Stimulated activated CD4-positive, alpha-beta T cell treated with anti-CD3 and anti-CD28 coated beads, Interleukin-4, amount 100 ng/mL, for 4 hours (primary cell): Measurements from ENCODE around the gene PLXNB1.
A peak's percentile ranks its signal among the peaks of the same experiment; 100 is the strongest.

ENCODE experiments used
- DNase-seq, 2 experiments: peaks; one replicate each; pipeline ENCODE4 v3.0.0-alpha.2; 2020

PLXNB1 gene

DNA sequence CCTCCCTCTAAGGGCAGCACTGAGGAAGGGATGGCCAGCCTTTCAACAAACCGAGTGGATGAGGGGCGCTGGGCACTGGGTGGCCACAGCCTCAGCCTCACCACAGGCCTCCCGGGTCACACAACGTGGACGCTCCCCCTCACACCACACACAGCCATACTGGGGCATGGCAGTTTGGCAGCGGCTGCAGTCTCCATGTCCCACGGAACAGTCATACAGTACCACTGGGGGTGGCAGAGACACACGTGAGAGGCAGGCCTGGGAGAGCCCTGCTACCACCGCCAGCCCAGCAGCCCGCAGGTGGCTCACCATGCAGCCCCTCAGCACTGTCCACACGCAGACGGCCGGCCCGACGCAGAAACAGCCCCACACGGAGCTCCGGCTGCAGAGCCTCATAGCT is 11.7 kb downstream of the PLXNB1 start:
- DNase-seq = no peak

DNA sequence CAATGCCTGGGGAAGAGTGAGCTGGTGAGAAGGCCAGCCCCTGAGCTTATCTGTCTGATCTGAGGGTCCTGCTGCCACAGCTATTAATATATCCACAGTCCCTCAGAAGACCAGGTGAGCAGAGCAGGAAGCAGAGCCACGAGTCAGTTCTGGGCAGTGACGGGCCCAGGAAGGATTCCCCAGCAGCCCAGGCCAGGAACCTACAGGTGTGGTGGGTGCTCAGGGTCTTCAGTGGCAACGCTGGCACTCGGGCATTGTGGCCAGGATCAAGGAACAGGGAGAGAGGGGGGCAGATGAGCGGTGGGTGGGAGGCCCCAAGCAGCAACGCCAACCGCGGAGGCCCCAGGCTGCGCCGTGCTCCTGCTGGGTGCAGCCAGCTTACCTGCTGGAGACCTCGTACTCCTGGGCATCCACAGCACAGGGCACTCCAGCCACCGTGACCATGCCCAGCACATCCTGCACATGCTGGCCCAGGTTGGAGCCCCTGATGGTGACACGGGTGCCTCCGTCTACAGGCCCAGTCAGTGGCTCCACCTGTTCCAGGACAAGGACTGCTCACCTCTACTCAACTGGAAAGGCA is 12.3 kb downstream of the PLXNB1 start:
- DNase-seq = no peak

DNA sequence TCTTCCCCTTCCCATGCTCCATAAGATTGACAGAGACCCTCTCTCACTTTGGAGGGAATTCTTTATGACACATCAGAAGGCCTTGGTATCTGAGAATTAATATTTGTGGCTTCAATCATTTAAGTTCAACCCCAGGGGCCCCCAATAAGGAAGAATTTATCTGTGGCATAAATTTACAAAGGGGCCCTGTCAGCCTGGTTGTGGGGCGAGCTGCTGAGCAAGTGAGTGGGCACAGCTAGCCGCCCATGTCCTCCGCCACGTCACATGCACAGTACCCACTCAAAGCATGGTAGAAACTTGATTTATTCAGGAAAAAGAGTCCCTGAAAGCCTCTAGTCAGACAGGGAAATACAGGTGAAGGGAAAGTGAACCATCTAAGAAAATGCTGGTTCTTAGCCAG is 13.3 kb downstream of the PLXNB1 start:
- no peak for DNase-seq

DNA sequence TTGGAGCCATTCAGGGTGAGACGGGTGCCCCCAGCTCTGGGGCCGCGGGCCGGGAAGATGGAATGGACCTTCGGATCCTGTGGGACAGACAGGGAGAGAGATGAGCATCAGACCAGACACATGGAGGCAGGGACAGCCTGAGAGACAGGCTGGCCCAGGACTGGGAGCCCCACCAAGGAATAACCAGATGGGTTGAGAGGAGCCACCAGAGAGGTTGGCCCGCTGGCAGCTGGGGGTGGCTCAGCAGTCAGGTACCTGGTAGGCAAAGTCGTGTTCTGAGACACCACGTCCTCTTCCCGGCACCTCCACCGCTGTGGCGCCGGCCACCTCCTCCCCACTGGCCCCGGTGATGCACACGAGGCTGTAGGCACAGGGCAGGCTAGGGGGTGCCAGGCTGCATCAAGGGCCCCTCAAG is 13.8 kb downstream of the PLXNB1 start:
- no peak for DNase-seq

DNA sequence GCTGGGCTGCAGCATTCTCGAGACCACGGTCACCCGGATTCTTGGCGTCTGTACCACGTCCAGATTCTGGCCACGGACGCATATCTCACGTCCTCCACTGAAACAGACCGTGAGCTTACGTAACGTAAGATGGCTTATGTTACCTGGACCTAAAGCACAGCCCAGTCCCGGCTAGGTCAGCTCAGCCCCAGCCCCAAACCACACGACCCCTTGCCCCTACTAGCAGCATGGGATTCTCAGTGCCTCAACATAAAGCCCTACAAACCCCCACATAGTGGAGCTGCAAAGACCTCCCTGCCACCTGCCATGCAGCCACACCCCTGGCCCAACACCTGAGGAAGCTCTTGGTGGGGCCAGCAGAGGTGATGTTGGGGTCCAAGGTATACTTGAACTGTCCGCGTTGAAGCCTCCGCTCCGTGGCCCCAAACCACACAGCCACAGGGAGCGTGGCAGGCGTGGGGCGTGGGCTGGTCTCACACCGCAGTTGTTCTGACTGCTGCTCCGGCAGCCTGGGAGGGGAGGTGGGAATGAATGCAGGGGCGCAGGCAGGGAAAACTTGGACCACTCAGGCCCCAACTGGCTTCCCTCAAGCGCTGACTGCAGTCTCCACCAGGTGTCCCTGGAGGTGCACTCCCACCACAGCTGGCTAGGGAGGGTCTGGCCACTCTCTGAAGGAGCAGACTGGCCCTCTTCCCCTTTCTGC is 14.5 kb downstream of the PLXNB1 start:
- no peak for DNase-seq

DNA sequence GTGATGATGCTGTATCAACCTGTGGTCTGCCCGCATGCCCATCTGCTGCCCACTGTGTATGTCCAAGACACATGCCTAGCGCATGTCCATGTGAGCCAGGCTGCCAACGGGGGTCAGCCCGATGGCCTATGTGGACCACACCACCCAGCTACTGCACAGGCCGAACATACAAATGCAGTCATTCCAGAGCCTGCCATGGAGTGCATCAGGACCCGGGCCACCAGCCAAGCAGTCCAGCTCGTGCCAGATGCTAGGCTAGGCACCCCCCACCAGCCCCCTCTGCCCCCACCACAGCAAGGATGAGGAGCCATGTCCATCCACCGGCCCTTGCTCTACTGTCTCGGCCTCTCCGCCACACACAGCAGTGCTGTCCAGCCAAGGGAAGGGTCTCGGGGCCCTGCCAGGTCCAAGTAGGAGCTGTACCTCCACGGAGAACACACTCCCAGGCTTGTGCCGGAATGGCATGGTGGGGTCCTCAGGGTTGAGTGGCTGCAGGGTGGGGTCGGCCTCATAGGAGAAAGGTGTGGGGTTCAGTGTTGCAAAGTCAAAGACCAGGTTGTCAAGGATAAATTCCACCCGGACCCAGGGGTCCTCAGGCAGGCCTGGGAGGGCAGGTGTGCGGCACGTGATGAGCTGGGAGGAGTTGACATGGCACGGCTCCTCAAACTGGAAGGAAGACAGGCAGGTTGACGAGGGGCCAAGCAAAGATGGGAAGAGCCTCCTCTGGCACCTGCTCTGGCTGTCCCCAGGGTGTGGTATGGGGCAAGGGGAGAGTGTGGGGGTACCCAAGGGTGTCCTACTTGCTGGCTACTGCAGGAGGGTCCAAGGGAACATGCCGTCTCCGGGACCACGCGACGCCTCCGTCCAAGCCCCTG is 15.3 kb downstream of the PLXNB1 start:
- DNase-seq = no peak

DNA sequence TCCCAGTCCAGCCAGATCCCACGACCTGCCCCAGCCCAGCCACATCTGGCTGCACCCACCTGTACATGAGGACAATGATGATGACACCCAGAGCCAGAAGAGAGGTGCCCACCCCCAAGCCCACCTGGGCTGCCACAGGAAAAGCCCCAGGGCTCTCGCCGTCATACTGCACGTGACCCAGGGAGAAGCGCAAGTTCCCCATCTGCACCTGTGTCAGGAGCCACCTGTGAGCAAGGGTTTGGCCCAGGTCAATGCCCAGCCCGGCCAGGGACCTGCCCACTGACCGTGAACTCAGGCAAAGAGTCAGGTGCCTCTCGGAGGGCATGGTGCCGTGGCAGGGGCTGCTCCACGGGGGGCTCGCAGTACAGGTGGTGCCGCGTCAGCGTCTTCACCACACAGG is 16.3 kb downstream of the PLXNB1 start:
- no peak for DNase-seq

DNA sequence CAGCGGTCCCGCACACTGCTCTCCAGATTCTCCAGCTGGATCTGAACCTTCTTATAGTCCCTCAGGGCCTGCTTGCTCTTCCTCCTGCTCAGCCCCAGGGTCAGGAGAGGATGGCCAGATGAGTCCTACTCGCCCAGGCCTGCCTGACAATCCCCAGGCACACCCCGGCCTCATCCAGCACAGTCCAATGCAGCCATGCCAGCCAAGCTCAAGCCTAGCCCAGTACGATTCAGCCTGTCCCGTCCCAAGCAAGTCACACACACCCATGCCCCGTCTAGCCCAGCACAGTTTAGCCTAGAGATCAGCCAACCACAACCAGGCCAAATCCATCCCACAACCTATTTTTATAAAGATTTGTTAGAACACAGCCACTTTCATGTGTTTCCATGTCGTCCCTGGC is 16.8 kb downstream of the PLXNB1 start:
- no peak for DNase-seq

DNA sequence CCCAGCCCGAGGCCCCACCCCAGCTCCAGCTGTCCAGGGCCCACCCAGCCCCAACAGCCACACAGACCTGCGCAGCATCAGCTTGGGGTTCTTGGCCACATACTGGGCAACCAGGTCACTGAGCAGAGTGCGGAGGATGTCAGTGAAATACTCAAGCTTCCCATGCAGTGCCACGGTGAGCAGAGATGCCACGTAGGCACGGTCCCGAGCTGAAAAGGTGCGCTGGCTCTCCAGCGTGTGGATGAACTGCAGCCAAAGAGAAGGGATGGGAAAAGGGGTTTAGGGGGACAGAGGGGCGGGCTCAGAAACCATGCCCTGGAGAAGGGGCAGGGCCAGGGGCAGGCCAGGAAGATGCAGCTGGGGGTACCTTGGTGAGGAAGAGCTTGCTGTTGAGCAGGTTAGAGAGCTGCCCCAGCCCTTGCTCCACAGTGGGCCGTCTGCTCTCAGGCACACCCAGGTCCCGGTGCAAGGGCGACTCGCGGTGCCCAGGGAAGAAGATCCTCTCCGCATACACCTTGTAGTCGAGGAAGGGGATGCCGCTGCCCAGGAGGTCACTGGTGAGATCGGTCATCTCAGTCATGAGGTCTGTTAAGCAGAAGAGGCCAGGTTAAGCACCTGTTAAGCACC is 17.4 kb downstream of the PLXNB1 start:
- DNase-seq = no peak

DNA sequence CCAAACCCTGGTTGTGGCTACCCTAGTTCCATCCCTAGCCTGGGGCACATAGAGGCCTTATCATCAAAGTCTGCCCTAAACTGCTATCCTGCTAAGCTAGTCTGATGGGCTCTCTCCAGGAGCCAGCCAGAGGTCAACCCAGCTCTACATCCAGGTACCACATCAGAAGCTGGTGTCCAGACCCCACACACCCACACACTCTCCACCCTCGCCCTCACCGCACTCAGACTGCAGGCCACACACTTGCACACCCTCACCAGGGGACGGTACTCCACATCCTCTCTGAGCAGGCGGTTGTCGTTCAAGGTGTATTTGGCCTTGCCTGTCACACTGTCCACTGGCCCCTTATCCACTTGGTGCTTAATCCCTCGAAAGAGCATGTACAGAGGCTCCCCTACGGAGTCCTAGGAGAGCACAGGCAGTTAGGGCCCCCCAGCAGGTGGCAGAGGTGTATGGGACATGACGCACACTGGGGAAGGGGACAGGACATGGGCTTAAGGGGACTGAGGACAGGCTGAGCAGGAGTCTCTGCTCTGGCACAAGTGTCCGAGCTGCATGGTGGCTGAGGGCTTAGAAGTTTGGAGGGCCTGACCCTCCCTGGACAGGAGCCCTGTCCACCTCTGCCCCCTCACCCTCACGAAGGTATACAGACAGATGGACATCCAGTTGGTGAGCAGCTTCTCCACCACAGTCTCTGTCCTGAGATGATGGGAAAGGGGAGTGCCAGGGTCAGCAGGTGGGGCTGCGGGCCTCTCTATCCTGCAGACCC is 18.1 kb downstream of the PLXNB1 start:
- DNase-seq = no peak

DNA sequence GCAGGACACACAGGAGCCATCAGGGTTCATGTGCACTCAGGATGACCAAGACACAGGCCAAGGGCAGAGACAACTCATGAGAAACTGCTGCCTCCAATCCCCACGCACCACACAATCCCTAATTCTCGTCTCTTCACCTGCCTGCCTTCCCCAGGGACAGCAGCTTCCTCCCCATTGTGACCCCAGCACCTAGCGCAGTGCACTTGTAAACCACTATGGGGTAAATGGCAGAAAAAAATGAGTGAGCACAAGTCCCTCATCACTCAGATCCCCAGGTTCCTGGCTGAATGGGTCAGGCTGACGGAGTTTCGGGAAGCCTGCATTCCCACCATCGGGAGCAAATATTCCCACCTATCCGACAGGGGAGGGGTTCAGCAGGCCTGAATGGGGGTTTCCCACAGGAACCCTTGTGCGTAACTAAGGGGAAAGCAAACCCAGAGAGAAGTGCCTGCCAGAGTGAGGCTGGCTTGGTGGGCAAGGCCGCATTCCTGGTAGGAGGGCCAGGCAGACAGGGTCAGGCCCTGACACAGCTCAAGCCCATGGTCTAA is 18.8 kb downstream of the PLXNB1 start:
- no peak for DNase-seq

DNA sequence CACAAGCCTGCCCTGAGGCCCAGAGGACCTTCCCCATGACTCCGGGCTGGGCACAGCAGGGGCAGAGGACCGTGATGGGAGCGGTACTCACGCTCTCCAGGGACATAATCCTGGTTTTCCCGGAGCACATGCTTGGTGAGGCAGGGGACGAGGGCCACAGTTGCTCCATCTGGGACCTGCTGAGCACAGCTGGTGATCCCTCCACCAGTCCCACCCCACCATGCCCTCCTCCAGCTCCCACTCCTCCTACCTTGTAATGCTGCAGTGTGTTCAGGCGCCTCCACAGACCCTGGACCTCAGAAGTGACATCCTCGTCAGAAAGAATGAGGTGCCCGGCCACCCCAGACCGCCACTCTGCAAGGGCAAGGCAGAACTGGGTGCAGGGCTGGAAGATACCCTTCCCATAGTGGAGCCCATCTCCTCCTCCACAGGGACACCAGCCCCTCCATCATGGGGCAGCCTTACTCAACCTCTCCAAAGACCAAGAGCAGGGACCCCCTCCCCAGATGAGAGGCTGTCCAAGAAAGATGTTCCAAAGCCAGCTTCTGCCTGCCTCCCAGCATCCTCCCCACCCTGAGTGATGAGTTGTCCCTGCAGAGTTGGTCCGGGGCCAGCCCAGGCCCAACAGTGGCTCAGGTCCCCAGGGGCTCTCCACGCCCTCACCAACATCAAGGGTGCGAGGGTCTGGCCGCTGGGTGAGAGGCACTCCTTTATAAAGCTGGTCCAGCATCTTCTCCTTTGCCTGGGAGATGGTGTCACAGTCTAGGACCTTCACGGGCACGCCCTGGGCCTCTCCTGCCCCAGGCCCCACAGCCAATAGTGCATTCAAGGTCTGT is 19.5 kb downstream of the PLXNB1 start:
- no peak for DNase-seq

DNA sequence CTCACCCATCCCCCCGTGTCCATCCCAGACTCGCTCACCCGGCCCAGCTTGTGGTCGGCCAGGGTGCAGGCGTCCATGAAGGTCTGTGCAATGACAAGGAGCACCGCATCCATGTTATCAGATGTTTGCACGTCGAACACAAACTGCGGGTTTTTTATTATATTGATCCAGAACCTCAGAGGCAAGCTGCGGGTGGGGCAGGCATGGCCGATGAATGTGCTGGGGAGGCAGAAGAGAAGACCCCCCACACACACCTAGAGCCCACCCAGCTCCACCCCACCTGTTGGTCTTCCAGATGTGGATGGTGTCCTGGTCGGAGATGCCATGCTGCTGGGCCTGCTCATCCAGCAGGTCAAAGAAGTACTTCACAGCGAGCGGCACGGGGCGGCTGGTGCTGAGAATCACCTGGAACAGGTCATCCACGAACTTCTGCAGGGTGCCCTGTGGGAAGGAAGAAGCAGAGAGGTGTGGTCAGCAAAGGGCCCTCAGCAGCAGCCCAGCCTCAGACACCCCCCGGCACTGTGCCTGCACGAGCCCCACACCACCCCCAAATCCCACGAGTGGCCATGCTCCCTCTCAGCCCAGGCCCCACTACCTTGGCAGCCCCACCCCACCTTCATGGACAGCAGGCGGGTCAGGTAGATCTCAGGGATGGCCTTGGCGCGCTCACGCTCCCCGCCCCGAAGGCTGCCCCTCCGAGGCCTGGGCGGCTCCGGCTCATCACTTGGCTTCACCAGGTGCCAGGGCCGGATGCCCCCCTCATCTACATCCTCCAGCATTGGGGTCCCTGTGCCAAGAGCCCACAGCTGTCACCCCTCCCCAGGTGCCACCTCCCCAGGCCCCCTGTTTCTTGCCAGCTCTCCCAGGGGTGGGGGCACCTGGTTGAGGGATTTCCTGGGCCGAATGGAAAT is 20.3 kb downstream of the PLXNB1 start:
- peak in 1 of 2 experiments; percentile 0 for DNase-seq

DNA sequence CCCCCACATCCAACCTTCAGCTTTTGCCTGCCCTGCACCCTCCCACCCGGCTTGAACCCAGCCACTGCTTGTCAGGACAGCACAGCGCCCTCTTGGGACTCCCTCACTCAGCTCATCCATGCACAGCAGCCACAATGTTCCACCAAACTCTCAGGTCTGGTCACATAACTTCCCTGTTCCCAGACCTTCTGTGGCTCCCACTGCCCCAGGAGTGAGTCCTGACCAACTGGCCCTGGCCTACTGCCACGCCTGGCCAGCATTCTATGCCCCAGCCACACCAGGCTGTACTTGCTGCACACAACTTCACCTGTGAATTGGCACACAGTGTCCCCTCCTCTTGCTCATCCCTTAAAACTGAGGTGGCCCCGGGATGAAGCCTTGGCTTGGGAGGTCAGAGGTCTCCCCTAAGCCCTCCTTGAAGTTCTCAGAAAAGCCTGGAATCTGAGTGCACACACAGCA is 21.0 kb downstream of the PLXNB1 start:
- peak in 1 of 2 experiments; percentile 0 for DNase-seq

DNA sequence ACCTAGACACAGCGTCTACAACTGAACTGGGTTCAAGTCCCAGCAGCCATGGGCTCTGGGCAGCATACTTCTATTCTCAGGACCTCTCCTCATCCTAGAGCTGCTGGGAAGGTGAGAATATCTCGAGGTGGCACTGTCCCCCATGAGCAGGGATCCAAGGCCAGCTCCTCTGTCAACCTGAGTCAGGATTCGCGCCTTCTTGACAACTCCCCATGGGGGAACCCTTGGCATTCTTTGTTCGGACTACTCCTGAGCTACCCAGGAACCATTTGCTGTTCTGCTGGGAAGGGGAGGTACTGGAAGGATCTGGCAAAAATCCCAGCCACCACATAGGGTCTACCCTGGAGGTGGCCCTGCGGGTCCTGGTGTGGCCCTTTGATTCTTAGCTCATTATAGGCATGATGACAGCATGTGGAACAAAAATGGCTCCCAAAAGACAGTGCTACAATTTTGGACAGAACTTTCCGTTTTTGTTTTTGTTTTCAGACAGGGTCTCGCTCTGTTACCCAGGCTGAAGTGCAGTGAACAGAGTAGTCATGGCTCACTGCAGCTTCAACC is 22.3 kb downstream of the PLXNB1 start:
- DNase-seq = no peak

DNA sequence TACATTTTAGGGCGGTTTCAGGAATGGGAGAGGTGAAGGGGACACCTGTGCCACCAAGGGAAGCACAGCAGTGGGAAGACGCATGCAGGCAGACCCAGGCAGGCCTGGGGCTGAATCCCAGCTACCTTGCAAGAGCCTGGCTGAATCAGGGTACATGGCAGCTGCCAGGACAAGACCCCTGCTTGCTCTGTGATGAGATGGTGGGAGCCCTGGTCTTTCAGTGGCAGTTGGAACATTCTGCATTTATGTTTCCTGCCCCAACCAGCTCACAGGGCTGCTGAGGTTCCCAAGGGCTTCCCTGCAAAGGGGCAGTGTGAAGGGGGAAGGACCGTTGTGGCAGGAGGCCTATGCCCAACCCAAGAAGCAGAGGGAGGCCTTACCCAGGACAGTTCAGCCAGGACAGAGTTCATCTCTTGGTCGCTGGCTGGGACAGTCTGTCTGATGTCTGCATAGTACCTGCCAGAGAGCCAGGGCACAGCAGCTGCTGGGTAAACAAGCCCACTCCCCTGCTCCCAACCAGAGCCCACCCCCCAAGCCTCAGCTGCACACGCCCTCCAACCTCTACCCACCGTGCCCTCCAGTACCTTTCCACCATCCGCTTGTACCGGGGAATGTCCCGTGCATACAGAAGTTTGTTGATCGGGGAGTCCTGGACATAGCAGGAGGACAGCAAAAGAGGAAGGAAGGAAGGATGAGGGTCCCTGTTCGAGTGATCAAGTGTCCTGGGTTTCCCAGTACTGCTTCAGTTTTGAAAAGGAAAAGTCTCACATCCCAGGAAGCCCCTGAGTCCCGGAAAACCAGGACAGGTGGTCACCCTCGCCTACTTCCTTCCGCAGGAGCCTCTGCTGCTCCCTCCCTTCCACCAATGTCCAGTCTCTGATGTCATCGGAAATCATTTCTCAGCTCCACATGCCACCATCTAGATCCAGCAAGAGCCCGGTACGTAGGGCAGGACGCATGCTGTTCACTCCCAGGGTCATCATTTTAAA is 23.1 kb downstream of the PLXNB1 start:
- peak in 1 of 2 experiments; percentile 0 for DNase-seq

DNA sequence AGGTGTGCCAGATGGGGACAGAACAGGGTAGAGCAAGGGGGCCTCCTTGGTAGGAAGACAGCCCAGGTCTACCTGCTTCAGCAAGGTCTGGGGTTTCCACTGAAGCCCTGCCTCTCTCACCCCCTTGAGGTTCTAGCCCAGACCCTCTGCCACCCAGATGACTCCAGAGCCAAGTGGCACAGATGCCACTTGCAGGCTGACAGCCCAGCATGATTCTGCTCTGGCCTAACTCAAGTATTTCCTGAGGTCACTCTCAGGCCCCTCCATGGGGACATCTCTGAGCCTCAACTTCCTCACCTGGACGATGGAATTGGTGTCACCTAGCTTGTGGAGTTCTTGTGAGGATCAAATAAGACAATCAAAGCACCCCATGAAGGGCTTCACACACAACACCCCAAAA is 23.9 kb downstream of the PLXNB1 start:
- DNase-seq = no peak

DNA sequence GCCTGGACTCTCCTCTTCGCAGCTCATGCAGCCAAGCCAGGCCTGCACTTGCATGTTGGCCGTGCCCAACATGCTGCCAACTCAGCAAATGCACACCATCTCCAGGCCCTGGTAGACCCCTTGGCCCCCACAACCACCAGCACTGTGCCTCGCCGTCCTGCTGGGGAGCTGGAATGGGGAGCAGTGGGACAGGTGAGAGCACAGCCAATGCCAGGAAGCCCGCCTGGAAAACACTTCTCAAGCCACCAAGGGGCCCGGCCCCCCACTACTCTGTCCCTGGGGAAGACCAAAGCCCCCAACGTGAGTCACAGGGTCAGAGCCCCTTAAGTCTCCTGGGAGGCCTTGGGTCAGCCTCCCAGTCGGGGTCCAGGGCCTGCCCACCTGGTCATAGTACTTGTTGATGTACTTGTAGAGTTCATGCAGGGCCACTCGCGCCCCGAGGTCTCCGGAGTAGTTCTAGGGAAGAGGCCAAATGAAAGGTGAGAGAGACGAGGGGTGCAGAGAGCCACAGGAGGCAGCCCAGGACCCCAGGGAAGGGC is 24.5 kb downstream of the PLXNB1 start:
- no peak for DNase-seq
